ENCODE results near the gene PCCA.

- no peak for TF ChIP-seq CTCF (IDR thresholded peaks at IDR 0.05)
- no peak for TF ChIP-seq POLR2AphosphoS5 (IDR thresholded peaks at IDR 0.05)
These were observed 156.2 kb downstream of the PCCA start for GRCh38 chr13:100245104-100245503.
